ENCODE results near the gene CDC14C.

Gene CDC14C

GRCh38 chr7:48976850-48977249 is 52.5 kb downstream of the CDC14C start:
- DNase-seq (ENCODE audit: low spot score), result no peak
- TF ChIP-seq, protein P1, sequence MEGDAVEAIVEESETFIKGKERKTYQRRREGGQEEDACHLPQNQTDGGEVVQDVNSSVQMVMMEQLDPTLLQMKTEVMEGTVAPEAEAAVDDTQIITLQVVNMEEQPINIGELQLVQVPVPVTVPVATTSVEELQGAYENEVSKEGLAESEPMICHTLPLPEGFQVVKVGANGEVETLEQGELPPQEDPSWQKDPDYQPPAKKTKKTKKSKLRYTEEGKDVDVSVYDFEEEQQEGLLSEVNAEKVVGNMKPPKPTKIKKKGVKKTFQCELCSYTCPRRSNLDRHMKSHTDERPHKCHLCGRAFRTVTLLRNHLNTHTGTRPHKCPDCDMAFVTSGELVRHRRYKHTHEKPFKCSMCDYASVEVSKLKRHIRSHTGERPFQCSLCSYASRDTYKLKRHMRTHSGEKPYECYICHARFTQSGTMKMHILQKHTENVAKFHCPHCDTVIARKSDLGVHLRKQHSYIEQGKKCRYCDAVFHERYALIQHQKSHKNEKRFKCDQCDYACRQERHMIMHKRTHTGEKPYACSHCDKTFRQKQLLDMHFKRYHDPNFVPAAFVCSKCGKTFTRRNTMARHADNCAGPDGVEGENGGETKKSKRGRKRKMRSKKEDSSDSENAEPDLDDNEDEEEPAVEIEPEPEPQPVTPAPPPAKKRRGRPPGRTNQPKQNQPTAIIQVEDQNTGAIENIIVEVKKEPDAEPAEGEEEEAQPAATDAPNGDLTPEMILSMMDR (IDR thresholded peaks at IDR 0.05), result no peak
- no peak overlapping the region for H3K4me3 ChIP-seq
- H3K27ac ChIP-seq, result no peak overlapping the region
